Thyroid gland (tissue), 4 donors: ENCODE measurements around the gene BGN. TPM values are rescaled to one million over a fixed set of nuclear protein-coding genes. Genes with fewer than 3 reads are reported as not detected.

Source experiments
- DNase-seq, 2 donors: peaks; one replicate each; pipeline ENCODE4 v3.0.0-alpha.2; 2019
- H3K27ac ChIP-seq, 3 donors: fragments of 200-600 bp; sonication (generic); 1 replicate in 2 of 3; 2 replicates in 1 of 3; pipeline ENCODE4 v1.5.1; 2016 to 2019; ENCODE audit warnings: mild to moderate bottlenecking in 1 of 3, moderate library complexity in 1 of 3
- H3K27me3 ChIP-seq: fragments of 200-600 bp; sonication (generic); one replicate; pipeline ENCODE4 v1.5.1; 2019
- H3K36me3 ChIP-seq, 2 donors: fragments of 200-600 bp; sonication (generic); one replicate each; pipeline ENCODE4 v1.5.1; 2016 to 2019
- H3K4me1 ChIP-seq, 2 donors: fragments of 200-600 bp; sonication (generic); one replicate each; pipeline ENCODE4 v1.5.1; 2017 to 2019
- H3K4me3 ChIP-seq, 3 donors: fragments of 200-600 bp; sonication (generic); replicated peaks in 1 of 3; 1 replicate in 2 of 3; 2 replicates in 1 of 3; pipeline ENCODE4 v1.5.1; 2016; ENCODE audit warnings: mild to moderate bottlenecking in 1 of 3
- H3K9me3 ChIP-seq: fragments of 200-600 bp; sonication (generic); one replicate; pipeline ENCODE4 v1.5.1; 2017
- POLR2A ChIP-seq, 2 donors: fragments of 450-650 bp; IDR thresholded peaks; one replicate each; pipeline ENCODE4 v1.6.1; 2017; ENCODE audit warnings: antibody characterized with exemption in 2 of 2, mild to moderate bottlenecking in 2 of 2, moderate library complexity in 1 of 2
- WGBS, 2 donors: methylation state at CpG; one replicate each; pipeline ENCODE4 v1.1.5; 2017; 5-methylcytosine and 5-hydroxymethylcytosine counted together
- intact Hi-C: fragments of 100-400 bp; cut with DNase I; formaldehyde crosslinking; loops from one replicate; pipeline ENCODE4 v1.15.1; 2023
- total RNA-seq, 4 donors: library from RNA; depleted of rRNA; stranded (reverse); fragments of >200 nt; gene quantifications; one replicate each; pipeline ENCODE4 v1.2.3, GENCODE V29; 2016
- TF ChIP-seq, protein P1 (sequence below), 6 experiments: fragments of 200-600 bp in 3 of 6; fragments of 450-650 bp in 3 of 6; sonication (generic) in 3 of 6; IDR thresholded peaks; one replicate each; pipeline ENCODE4 v1.5.1; 2016 to 2019; ENCODE audit warnings: antibody characterized with exemption in 6 of 6, mild to moderate bottlenecking in 2 of 6, inconsistent platforms in 1 of 6, moderate library complexity in 1 of 6

BGN gene
- total RNA-seq, 4 donors from 2014 or later = 51.0 to 84.0 (median 68.6) TPM

DNA sequence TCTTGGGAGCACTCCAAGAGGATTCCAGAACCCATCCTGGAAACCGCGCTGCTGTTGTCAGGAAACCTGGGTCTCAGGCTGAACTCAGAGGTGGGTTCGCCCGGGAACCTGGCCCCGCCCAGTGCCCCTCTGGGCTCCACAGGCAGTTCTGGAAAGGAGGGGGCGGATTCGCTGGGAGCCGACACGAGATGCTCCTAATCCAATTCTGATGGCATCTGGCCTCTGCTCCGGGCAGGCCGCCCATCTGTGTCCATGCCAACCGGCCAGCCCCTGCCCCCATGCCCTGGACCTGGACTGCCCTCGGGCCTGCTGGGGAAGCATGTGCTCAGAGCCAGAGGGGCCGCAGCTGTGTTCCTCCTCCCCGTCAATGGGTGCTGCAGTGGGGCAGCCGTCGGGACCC, 43.6 kb downstream of the BGN start:
- 74% methylated on average over 5 of the region's 17 CpGs; no CpG with 5 or more reads in 1 of the 2 donors for WGBS, 2 donors
- Histone ChIP-seq H3K9me3 (no peaks in the 10 kb centered on the region), H3K36me3 (no peaks in the 10 kb centered on the region), H3K4me1 (no peaks in the 10 kb centered on the region), H3K27me3 (no peaks in the 10 kb centered on the region), H3K4me3 (no peak overlapping the region), H3K27ac (no peak overlapping the region)
- intact Hi-C loops = loop anchor here (10.0 kb wide), 1 partner anchor 416 kb away; no protein-coding TSS in a partner anchor
- DNase-seq = no peak
- TF ChIP-seq, protein P1, sequence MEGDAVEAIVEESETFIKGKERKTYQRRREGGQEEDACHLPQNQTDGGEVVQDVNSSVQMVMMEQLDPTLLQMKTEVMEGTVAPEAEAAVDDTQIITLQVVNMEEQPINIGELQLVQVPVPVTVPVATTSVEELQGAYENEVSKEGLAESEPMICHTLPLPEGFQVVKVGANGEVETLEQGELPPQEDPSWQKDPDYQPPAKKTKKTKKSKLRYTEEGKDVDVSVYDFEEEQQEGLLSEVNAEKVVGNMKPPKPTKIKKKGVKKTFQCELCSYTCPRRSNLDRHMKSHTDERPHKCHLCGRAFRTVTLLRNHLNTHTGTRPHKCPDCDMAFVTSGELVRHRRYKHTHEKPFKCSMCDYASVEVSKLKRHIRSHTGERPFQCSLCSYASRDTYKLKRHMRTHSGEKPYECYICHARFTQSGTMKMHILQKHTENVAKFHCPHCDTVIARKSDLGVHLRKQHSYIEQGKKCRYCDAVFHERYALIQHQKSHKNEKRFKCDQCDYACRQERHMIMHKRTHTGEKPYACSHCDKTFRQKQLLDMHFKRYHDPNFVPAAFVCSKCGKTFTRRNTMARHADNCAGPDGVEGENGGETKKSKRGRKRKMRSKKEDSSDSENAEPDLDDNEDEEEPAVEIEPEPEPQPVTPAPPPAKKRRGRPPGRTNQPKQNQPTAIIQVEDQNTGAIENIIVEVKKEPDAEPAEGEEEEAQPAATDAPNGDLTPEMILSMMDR (IDR thresholded peaks at IDR 0.05) = no peak
- no peak for TF ChIP-seq POLR2A (IDR thresholded peaks at IDR 0.05)

DNA sequence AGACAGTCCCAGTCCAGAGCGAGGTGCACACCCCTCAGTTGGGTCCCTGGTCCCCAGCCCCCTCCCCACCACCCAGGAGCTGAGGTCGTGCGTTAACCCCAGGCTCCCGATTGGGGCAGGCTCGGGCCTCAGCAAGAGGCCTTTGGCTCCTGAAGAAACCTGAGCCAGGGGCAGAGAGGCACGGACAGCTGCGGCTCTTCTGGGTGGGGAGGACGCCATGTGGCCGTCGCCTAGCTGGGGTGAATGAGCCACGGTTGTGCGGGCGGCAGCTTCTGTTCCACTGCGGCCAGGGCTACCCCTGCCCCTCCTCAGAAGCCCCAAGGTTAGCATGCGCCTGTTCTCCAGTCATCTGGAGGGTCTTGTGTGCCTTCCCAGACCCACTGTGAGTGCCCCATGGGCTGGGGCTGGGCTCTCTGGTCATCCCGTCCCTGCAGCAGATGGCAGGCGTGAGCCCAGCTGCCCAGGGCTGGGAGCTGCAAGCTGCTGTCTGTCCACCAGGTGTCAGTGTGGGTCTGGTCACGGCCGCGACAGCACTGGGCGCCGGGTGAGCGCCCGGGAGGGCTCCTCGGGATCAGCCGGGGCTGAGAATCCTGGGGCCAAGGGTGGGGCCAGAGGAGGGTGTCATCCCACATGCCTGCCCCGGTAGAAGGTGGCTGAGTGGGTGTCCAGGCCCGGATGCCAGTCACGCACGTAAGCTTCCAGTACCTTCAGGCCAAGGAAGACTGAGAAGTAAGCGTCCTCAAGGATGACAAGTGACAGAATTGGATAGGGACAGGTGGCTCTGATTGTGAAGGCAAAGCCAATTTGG, 44.6 kb downstream of the BGN start:
- intact Hi-C loops = loop anchor here (10.0 kb wide), 1 partner anchor 415 kb away; no protein-coding TSS in a partner anchor
- Histone ChIP-seq H3K4me1 (no peaks in the 10 kb centered on the region), H3K27me3 (no peaks in the 10 kb centered on the region), H3K4me3 (no peak overlapping the region), H3K27ac (no peak overlapping the region), H3K9me3 (no peaks in the 10 kb centered on the region), H3K36me3 (no peaks in the 10 kb centered on the region)
- DNase-seq = peak; percentile 56 to 59
- 100% methylated on average over 1 of the region's 31 CpGs; no CpG with 5 or more reads in 1 of the 2 donors for WGBS, 2 donors
- TF ChIP-seq, protein P1 (IDR thresholded peaks at IDR 0.05) = peak; percentile 53 to 78 (median 62)
- TF ChIP-seq POLR2A (IDR thresholded peaks at IDR 0.05) = no peak

DNA sequence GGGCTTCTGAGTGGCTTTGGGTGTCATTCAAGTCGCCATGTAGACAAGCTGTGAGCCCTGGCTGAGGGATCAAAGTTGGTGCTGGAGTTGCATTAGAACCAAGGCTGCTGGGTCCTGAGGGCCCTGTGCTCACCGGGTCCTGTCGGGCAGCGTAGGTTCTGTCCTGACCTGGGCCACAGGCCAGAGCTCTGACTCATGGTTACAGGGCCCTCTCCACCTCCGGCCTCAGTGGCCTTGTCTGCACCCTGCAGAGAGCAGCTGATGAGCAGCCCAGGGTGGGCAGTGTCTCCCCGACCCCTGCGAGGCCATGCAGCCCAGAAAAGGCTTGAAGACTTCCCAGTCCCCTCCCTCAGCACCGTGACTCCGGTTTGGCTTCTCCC, 45.2 kb downstream of the BGN start:
- WGBS, 2 donors = 71 to 79% methylated on average over 5 of the region's 9 CpGs

DNA sequence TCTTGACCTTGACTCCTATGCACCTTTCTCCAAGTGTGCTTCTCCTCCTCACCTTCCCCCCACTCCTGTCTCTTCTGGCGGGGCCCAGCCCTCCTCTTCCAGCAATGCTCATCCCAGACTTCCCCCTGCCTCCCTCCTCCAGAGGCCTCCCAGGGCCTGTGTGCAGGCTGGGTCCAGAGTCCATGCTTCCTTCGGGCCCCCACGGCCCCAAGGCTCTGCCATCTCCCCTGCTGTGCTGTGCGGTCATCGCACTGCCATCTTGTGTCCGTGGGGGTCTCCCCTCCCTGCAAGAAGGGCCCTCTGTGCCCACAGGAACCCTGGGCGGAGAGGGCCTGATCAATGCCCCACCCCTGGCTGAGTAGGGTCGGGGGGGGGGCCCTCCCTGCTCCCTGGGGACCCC, 49.9 kb downstream of the BGN start:
- Histone ChIP-seq H3K4me1 (no peaks in the 10 kb centered on the region), H3K27me3 (no peaks in the 10 kb centered on the region), H3K27ac (no peak overlapping the region), H3K9me3 (no peaks in the 10 kb centered on the region), H3K36me3 (no peaks in the 10 kb centered on the region), H3K4me3 (no peak overlapping the region)
- TF ChIP-seq, protein P1 (IDR thresholded peaks at IDR 0.05) = no peak
- TF ChIP-seq POLR2A (IDR thresholded peaks at IDR 0.05) = no peak
- WGBS, 2 donors = 69 to 94% methylated on average over 1 to 5 of the region's 8 CpGs
- intact Hi-C loops = no loop called here
- no peak for DNase-seq

More for the DNA sequence above, 45.2 kb downstream of the BGN start:
- Histone ChIP-seq H3K4me3 (no peak overlapping the region), H3K36me3 (no peaks in the 10 kb centered on the region), H3K27me3 (no peaks in the 10 kb centered on the region), H3K27ac (no peak overlapping the region), H3K9me3 (no peaks in the 10 kb centered on the region), H3K4me1 (no peaks in the 10 kb centered on the region)
- no peak for DNase-seq
- intact Hi-C loops = loop anchor here (10.0 kb wide), 1 partner anchor 415 kb away; no protein-coding TSS in a partner anchor
- TF ChIP-seq, protein P1 (IDR thresholded peaks at IDR 0.05) = no peak
- no peak for TF ChIP-seq POLR2A (IDR thresholded peaks at IDR 0.05)

DNA sequence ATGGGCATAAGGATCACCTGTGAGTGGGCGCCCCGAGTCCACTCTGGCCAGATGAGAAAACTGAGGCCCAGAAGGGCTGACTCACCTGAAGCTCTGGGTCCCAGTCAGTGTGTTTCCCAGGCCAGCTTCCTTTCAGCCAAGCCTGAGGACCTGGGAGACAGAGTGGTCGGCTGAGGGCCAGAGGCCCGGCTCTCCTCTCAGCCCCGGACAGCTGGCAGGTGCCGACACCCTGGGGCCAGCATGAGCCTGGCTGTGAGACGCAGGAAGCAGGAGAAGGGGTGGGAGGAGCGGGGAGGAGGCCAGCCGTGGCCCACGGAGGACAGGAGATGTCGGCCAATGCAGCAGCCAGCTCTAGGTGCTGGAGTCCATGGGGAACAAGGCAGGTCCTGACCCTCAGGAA, 51.6 kb downstream of the BGN start:
- TF ChIP-seq POLR2A (IDR thresholded peaks at IDR 0.05) = no peak
- TF ChIP-seq, protein P1 (IDR thresholded peaks at IDR 0.05) = no peak
- no peak overlapping the region for H3K27ac ChIP-seq
- no peaks in the 10 kb centered on the region for H3K36me3 ChIP-seq
- 77 to 84% methylated on average over 5 of the region's 11 CpGs for WGBS, 2 donors
- H3K4me3 ChIP-seq = no peak overlapping the region
- H3K27me3 ChIP-seq = no peaks in the 10 kb centered on the region
- intact Hi-C loops = no loop called here
- no peaks in the 10 kb centered on the region for H3K4me1 ChIP-seq
- DNase-seq = no peak
- H3K9me3 ChIP-seq = no peaks in the 10 kb centered on the region
